Measurements from ENCODE around the gene SRPK3. TPM values are rescaled to one million over a fixed set of nuclear protein-coding genes. Genes with fewer than 3 reads are reported as not detected.
A peak's percentile ranks its signal among the peaks of the same experiment; 100 is the strongest.
"Not testable (repeated sequence)": the region's sequence is repeated elsewhere in the genome, so short reads cannot be mapped to it uniquely, and the experiment has no call there.

Gene SRPK3
- polyA plus RNA-seq, 1 donor (not counting 4 experiments of a cell fraction or from before 2014, with no cell fraction given) = 0.10 TPM

DNA sequence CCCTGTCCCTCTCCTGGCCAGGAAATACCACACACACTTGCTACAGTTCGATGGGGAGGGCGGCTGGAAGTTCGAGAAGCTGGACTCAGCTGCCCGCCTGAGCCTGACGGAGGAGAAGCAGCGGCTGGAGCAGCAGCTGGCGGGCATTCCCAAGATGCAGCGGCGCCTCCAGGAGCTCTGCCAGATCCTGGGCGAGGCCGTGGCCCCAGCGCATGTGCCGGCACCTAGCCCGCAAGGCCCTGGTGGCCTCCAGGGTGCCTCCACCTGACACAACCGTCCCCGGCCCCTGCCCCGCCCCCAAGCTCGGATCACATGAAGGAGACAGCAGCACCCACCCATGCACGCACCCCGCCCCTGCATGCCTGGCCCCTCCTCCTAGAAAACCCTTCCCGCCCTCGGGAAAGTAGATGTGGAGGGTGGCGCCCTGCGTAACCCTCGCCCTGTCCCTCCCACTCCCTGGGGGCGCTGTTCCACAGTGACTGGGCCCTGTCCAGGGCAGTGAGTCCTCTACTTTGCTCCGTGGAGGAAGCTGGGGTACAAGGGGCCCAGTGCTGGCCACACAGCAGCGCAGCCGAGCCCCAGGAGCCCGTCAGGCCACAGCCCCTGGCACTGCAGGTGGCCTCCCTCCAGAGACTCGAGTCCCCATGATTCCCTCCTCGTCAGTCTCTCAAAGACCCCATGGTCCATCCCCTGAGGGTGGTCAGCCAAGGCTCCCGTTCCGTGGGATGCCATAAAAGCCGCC is 37.2 kb upstream of the SRPK3 start:
- H3K9ac ChIP-seq (ENCODE audit: control insufficient read depth, extremely low read depth, insufficient read depth, low read length); H4K20me1 ChIP-seq (ENCODE audit: control insufficient read depth, extremely low read depth, insufficient read depth, low read length); dilution Hi-C loops (cut with MboI; ENCODE audit: extremely low pct_ligation_motif_present, low sequenced_read_pairs); H3K9me1 ChIP-seq (ENCODE audit: control insufficient read depth, extremely low read depth, insufficient read depth, low read length); H3K27me3 ChIP-seq (ENCODE audit: control insufficient read depth, extremely low read depth, insufficient read depth, low read length); H3K36me3 ChIP-seq (ENCODE audit: control insufficient read depth in 2 of 2, extremely low read depth in 1 of 2, insufficient read depth in 2 of 2, low read length in 2 of 2); H3K4me1 ChIP-seq (ENCODE audit: control insufficient read depth, extremely low read depth, insufficient read depth, low read length); FAIRE-seq; H3K79me2 ChIP-seq (ENCODE audit: control insufficient read depth, insufficient read depth, low read length); H2AFZ ChIP-seq (ENCODE audit: control insufficient read depth, low read length); H3K9me3 ChIP-seq (ENCODE audit: control insufficient read depth, low read depth, low read length); H3K27ac ChIP-seq (ENCODE audit: control insufficient read depth, insufficient read depth, low read length); DNase-seq (ENCODE audit: low read depth, low spot score): not testable (repeated sequence)
- H3K4me2 ChIP-seq (ENCODE audit: control insufficient read depth, extremely low read depth, insufficient read depth, low read depth, low read length) = peak overlapping the region; percentile 48
- TF ChIP-seq, protein P1, sequence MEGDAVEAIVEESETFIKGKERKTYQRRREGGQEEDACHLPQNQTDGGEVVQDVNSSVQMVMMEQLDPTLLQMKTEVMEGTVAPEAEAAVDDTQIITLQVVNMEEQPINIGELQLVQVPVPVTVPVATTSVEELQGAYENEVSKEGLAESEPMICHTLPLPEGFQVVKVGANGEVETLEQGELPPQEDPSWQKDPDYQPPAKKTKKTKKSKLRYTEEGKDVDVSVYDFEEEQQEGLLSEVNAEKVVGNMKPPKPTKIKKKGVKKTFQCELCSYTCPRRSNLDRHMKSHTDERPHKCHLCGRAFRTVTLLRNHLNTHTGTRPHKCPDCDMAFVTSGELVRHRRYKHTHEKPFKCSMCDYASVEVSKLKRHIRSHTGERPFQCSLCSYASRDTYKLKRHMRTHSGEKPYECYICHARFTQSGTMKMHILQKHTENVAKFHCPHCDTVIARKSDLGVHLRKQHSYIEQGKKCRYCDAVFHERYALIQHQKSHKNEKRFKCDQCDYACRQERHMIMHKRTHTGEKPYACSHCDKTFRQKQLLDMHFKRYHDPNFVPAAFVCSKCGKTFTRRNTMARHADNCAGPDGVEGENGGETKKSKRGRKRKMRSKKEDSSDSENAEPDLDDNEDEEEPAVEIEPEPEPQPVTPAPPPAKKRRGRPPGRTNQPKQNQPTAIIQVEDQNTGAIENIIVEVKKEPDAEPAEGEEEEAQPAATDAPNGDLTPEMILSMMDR (optimal IDR thresholded peaks at IDR 0.05 in 1 of 3, IDR thresholded peaks at IDR 0.05 in 1 of 3, conservative IDR thresholded peaks at IDR 0.05 in 1 of 3; ENCODE audit: extremely low read depth in 1 of 3, insufficient read depth in 2 of 3, low read length in 3 of 3) = peak in 1 of 3 experiments; percentile 8
- peak overlapping the region in 1 of 3 experiments; percentile 20 for H3K4me3 ChIP-seq (ENCODE audit: control insufficient read depth in 2 of 3, extremely low read depth in 1 of 3, insufficient read depth in 2 of 3, low read depth in 1 of 3, low read length in 3 of 3)

DNA sequence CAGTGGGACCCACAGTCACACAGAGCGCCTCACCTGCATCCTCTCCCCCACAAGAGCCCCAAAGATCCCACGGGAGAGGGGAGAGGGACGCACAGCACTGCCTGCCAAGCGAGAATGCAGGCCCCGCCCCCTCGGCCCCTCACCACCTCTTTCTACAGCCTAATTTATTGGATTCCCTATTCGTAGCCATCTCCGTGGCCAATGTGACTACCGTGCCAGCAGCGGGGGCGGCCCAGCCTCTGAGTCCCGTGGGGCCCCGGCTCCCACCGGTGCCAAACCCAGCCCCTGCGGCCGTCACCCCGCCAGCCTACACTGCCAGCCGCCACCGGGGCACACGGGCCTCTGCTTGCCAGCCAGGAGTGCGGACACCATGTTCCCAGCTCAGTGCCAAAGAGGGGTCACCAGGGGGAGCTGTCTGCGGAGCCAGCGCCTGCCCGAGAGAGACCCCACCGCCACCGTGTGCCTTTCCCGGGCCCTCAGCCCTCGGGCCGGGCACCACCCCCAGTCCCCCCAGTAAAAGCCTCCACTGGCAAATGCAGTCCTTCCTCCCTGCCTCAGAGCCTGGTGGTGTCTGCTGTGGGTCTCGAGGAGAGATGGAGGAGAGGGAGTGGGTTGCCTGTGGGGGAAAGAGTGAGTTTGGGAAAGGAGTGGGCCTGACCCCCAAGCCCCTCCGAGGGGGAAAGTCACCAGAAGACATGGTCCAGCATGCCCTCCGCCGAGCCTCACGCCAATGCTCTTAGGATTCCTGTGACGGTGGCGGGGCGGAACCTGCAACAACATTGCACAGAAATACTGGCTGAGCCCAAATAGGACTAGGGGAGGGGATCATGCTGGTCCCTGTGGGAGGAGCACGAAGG is 36.4 kb upstream of the SRPK3 start:
- Histone ChIP-seq H3K4me3 (ENCODE audit: control insufficient read depth in 2 of 3, extremely low read depth in 1 of 3, insufficient read depth in 2 of 3, low read depth in 1 of 3, low read length in 3 of 3) (peak overlapping the region in 1 of 3 experiments; percentile 20), H3K36me3 (ENCODE audit: control insufficient read depth in 2 of 2, extremely low read depth in 1 of 2, insufficient read depth in 2 of 2, low read length in 2 of 2) (no peaks in the 10 kb centered on the region), H3K9ac (ENCODE audit: control insufficient read depth, extremely low read depth, insufficient read depth, low read length) (no peak overlapping the region), H3K4me1 (ENCODE audit: control insufficient read depth, extremely low read depth, insufficient read depth, low read length) (peaks cover 5% of the 10 kb centered on the region), H3K79me2 (ENCODE audit: control insufficient read depth, insufficient read depth, low read length) (no peaks in the 10 kb centered on the region), H3K4me2 (ENCODE audit: control insufficient read depth, extremely low read depth, insufficient read depth, low read depth, low read length) (peak overlapping the region; percentile 48), H3K27me3 (ENCODE audit: control insufficient read depth, extremely low read depth, insufficient read depth, low read length) (no peaks in the 10 kb centered on the region), H2AFZ (ENCODE audit: control insufficient read depth, low read length) (peak overlapping the region; percentile 6), H3K9me3 (ENCODE audit: control insufficient read depth, low read depth, low read length) (no peaks in the 10 kb centered on the region), H3K27ac (ENCODE audit: control insufficient read depth, insufficient read depth, low read length) (no peak overlapping the region), H3K9me1 (ENCODE audit: control insufficient read depth, extremely low read depth, insufficient read depth, low read length) (no peaks in the 10 kb centered on the region), H4K20me1 (ENCODE audit: control insufficient read depth, extremely low read depth, insufficient read depth, low read length) (no peaks in the 10 kb centered on the region)
- DNase-seq (ENCODE audit: low read depth, low spot score) (no peak), FAIRE-seq (no peak)
- TF ChIP-seq EZH2 (IDR thresholded peaks at IDR 0.05; ENCODE audit: low read length) = no peak
- TF ChIP-seq, protein P1 (optimal IDR thresholded peaks at IDR 0.05 in 1 of 3, IDR thresholded peaks at IDR 0.05 in 1 of 3, conservative IDR thresholded peaks at IDR 0.05 in 1 of 3; ENCODE audit: extremely low read depth in 1 of 3, insufficient read depth in 2 of 3, low read length in 3 of 3) = peak in 2 of 3 experiments; percentile 26 to 37
- dilution Hi-C loops (cut with MboI; ENCODE audit: extremely low pct_ligation_motif_present, low sequenced_read_pairs) = no loop called here

DNA sequence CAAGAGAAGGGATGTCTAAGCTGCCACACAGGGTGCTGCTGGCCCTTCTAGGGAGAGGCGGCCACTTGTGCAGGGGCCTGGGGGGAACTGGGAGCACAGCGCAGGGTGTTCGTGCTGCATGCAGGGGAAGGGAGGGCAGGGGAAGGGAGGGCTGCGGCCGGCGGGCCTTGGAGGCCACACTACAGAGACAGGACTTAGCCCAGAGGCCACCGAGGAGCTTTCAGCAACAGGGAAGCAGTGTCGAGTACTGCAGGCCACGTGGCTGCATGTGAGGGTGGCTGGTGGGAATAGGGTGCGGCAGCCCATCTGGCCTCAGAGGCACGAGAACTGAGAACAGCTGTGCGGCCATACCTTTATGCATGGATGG is 35.8 kb upstream of the SRPK3 start:
- H3K4me3 ChIP-seq (ENCODE audit: control insufficient read depth in 2 of 3, extremely low read depth in 1 of 3, insufficient read depth in 2 of 3, low read depth in 1 of 3, low read length in 3 of 3); H3K79me2 ChIP-seq (ENCODE audit: control insufficient read depth, insufficient read depth, low read length); H4K20me1 ChIP-seq (ENCODE audit: control insufficient read depth, extremely low read depth, insufficient read depth, low read length); DNase-seq (ENCODE audit: low read depth, low spot score); H3K9ac ChIP-seq (ENCODE audit: control insufficient read depth, extremely low read depth, insufficient read depth, low read length); H2AFZ ChIP-seq (ENCODE audit: control insufficient read depth, low read length); H3K27ac ChIP-seq (ENCODE audit: control insufficient read depth, insufficient read depth, low read length); H3K4me1 ChIP-seq (ENCODE audit: control insufficient read depth, extremely low read depth, insufficient read depth, low read length); H3K27me3 ChIP-seq (ENCODE audit: control insufficient read depth, extremely low read depth, insufficient read depth, low read length); H3K4me2 ChIP-seq (ENCODE audit: control insufficient read depth, extremely low read depth, insufficient read depth, low read depth, low read length); FAIRE-seq; H3K9me1 ChIP-seq (ENCODE audit: control insufficient read depth, extremely low read depth, insufficient read depth, low read length); H3K9me3 ChIP-seq (ENCODE audit: control insufficient read depth, low read depth, low read length); H3K36me3 ChIP-seq (ENCODE audit: control insufficient read depth in 2 of 2, extremely low read depth in 1 of 2, insufficient read depth in 2 of 2, low read length in 2 of 2); dilution Hi-C loops (cut with MboI; ENCODE audit: extremely low pct_ligation_motif_present, low sequenced_read_pairs): not testable (repeated sequence)

Data from keratinocyte (primary cell).